Activated CD8-positive, alpha-beta memory T cell treated with anti-CD3 and anti-CD28 coated beads, Interleukin-2, amount 50 U/mL, for 1 hour (primary cell): ENCODE data around the gene NOX5.
A peak's percentile ranks its signal among the peaks of the same experiment; 100 is the strongest.
"Not testable (repeated sequence)": the region's sequence is repeated elsewhere in the genome, so short reads cannot be mapped to it uniquely, and the experiment has no call there.

Source experiments
- DNase-seq: peaks from one replicate; pipeline ENCODE4 v3.0.0-alpha.2; 2020; ENCODE audit errors: extremely low read depth

The NOX5 gene

GRCh38 chr15:69058830-69059556, 44.5 kb downstream of the NOX5 start:
- peak; percentile 17 for DNase-seq

- DNase-seq = no peak
Observed at GRCh38 chr15:69059557-69059943, 45.1 kb downstream of the NOX5 start.

GRCh38 chr15:69060041-69060481, 45.6 kb downstream of the NOX5 start:
- no peak for DNase-seq

- DNase-seq = no peak
Observed at GRCh38 chr15:69060744-69061143, 46.2 kb downstream of the NOX5 start.

- no peak for DNase-seq
Observed at GRCh38 chr15:69061414-69061842, 46.9 kb downstream of the NOX5 start.

- no peak for DNase-seq
Observed at GRCh38 chr15:69064649-69065048, 50.2 kb downstream of the NOX5 start.

- DNase-seq = no peak
Observed at GRCh38 chr15:69066007-69066995, 51.8 kb downstream of the NOX5 start.

- DNase-seq = no peak
Observed at GRCh38 chr15:69067296-69067695, 52.8 kb downstream of the NOX5 start.

- DNase-seq = no peak
Observed at GRCh38 chr15:69068157-69068556, 53.7 kb downstream of the NOX5 start.

- DNase-seq = not testable (repeated sequence)
Observed at GRCh38 chr15:69069290-69069689, 54.8 kb downstream of the NOX5 start.

GRCh38 chr15:69069996-69070395, 55.5 kb downstream of the NOX5 start:
- no peak for DNase-seq

- DNase-seq = no peak
Observed at GRCh38 chr15:69070396-69070795, 55.9 kb downstream of the NOX5 start.

GRCh38 chr15:69071260-69071659, 56.8 kb downstream of the NOX5 start:
- no peak for DNase-seq

- DNase-seq = no peak
Observed at GRCh38 chr15:69072906-69073305, 58.4 kb downstream of the NOX5 start.

- DNase-seq = no peak
Observed at GRCh38 chr15:69074001-69074842, 59.7 kb downstream of the NOX5 start.

GRCh38 chr15:69074843-69075224, 60.3 kb downstream of the NOX5 start:
- DNase-seq = no peak

- DNase-seq = no peak
Observed at GRCh38 chr15:69075440-69075839, 60.9 kb downstream of the NOX5 start.

GRCh38 chr15:69076756-69077155, 62.3 kb downstream of the NOX5 start:
- DNase-seq = no peak

- DNase-seq = no peak
Observed at GRCh38 chr15:69078638-69079037, 64.1 kb downstream of the NOX5 start.

- no peak for DNase-seq
Observed at GRCh38 chr15:69080295-69081248, 66.1 kb downstream of the NOX5 start.
